NB4 (cell line): ENCODE data around the gene JPH3.

Experiments used
- DNase-seq: peaks from one replicate; pipeline ENCODE4 v3.0.0; 2010; ENCODE audit warnings: low read depth
- H3K4me3 ChIP-seq: one replicate; pipeline ENCODE4 v1.5.1; 2011; ENCODE audit warnings: mild to moderate bottlenecking, low read depth, low read length, moderate library complexity
- MYC ChIP-seq: IDR thresholded peaks from 2 replicates; pipeline ENCODE4 v1.6.1; 2011; ENCODE audit warnings: low read depth, low read length
- POLR2A ChIP-seq: IDR thresholded peaks from 2 replicates; pipeline ENCODE4 v1.6.1; 2011; ENCODE audit warnings: mild to moderate bottlenecking; ENCODE audit not compliant: insufficient read length; ENCODE audit errors: extremely low read depth
- TF ChIP-seq, protein P1 (sequence below): IDR thresholded peaks from 2 replicates; pipeline ENCODE4 v1.6.1; 2011; ENCODE audit warnings: low read depth, low read length
- TF ChIP-seq, protein P2 (sequence below): IDR thresholded peaks from one replicate; pipeline ENCODE4 v1.5.1; 2012; ENCODE audit warnings: low read depth, low read length

JPH3 gene

DNA sequence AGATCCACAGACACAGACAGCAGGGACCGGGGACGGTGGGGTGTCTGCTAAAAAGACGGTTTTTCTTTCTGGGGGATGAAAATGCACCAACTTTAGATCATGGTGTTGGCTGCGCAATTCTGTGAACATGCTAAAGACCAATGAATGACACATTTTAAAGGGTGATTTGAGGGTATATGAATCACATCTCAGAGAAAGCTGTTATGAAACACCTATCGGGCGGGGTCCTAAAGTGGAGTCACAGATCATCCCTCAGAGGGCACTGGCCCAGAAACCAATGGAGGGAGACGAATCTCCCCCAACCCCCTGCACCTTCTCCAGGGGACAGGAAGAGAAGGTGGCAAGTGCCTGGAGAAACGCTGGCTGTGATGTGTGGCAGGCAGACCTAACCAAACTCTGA lies 137.5 kb downstream of the JPH3 start:
- DNase-seq: no peak
- TF ChIP-seq, protein P1, sequence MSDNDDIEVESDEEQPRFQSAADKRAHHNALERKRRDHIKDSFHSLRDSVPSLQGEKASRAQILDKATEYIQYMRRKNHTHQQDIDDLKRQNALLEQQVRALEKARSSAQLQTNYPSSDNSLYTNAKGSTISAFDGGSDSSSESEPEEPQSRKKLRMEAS: no peak
- TF ChIP-seq POLR2A (no peak), MYC (no peak)
- TF ChIP-seq, protein P2, sequence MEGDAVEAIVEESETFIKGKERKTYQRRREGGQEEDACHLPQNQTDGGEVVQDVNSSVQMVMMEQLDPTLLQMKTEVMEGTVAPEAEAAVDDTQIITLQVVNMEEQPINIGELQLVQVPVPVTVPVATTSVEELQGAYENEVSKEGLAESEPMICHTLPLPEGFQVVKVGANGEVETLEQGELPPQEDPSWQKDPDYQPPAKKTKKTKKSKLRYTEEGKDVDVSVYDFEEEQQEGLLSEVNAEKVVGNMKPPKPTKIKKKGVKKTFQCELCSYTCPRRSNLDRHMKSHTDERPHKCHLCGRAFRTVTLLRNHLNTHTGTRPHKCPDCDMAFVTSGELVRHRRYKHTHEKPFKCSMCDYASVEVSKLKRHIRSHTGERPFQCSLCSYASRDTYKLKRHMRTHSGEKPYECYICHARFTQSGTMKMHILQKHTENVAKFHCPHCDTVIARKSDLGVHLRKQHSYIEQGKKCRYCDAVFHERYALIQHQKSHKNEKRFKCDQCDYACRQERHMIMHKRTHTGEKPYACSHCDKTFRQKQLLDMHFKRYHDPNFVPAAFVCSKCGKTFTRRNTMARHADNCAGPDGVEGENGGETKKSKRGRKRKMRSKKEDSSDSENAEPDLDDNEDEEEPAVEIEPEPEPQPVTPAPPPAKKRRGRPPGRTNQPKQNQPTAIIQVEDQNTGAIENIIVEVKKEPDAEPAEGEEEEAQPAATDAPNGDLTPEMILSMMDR: no peak
- no peak overlapping the region for H3K4me3 ChIP-seq

DNA sequence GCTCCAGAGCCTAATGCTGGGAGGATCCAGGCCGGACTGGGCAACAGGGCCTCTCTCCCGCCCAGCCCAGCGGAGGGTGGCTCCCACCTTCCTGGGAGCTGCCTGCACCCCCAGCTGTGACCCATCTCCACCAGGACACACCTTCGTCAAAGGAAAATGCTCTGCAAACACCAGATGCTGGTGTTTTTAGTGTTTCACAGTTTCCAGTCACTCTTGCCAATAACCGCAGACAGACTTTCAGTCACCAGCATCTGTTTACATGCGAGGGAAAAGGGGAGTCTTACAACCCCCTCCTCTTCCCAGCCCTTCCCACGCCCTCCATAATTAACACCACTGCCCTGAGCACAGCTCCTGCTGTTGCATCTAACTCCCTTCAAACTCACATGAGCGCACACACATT lies 138.1 kb downstream of the JPH3 start:
- TF ChIP-seq, protein P2: no peak
- TF ChIP-seq, protein P1: no peak
- no peak for TF ChIP-seq MYC
- no peak for TF ChIP-seq POLR2A
- no peak for DNase-seq
- H3K4me3 ChIP-seq: no peak overlapping the region

DNA sequence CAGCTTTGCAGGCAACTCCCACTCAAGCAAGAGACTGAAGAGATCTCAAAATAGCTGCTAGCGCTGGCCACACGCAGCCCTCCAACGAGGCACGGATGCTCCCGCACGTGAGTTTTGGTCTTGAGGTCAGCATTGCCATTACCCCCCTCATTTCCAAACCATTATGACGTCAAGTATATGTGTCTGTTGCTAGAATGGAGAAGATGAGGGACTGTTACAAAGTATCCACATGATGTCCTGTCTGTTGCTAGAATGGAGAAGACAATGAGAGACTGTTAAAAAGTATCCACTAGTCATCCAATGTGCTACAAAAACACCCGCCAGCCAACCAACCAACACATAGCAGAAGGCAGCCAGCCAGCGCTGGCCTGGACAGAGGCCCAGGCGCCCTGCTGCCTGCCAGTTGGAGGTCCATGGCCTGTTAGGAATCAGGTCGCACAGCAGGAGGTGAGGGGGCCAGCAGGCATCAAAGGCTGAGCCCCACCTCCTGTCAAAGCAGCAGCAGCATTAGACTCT lies 138.7 kb downstream of the JPH3 start:
- DNase-seq: no peak
- TF ChIP-seq, protein P2: no peak
- TF ChIP-seq MYC: no peak
- TF ChIP-seq, protein P1: no peak
- no peak for TF ChIP-seq POLR2A
- no peak overlapping the region for H3K4me3 ChIP-seq

DNA sequence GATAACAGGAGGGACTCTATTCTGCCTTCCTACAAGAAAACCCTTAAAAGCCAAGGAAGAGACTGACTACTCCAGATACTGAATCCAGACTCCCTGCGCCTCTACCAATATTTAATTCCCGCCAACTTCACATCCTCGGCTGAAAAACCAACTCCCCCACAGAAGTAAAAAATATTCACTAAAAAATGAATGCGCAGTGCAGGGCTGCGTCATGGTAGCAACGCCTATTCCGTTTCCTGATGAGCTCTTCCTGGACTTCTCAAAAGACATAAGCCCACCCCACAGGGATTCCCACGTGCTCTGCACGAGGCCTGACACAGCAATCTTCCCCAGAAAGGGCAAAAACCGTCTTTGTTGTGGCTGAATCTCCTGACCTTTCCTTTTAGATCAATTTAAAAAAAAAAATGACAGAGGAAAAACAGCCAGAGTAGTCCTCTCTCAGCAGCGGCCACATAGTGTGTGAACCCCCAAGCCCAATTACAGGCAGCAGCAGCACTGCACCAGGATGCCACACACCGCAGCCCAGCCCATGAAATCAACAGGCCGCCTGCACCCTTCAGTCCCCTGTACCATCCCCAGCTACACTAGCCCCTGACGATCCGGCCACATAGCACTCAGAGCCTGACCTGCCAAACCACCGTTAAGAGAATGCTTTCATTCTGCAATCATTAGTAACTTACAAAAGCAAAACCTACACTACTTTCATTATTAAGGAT lies 139.6 kb downstream of the JPH3 start:
- no peak for DNase-seq
- TF ChIP-seq POLR2A (no peak), MYC (no peak)
- TF ChIP-seq, protein P1: no peak
- TF ChIP-seq, protein P2: no peak

DNA sequence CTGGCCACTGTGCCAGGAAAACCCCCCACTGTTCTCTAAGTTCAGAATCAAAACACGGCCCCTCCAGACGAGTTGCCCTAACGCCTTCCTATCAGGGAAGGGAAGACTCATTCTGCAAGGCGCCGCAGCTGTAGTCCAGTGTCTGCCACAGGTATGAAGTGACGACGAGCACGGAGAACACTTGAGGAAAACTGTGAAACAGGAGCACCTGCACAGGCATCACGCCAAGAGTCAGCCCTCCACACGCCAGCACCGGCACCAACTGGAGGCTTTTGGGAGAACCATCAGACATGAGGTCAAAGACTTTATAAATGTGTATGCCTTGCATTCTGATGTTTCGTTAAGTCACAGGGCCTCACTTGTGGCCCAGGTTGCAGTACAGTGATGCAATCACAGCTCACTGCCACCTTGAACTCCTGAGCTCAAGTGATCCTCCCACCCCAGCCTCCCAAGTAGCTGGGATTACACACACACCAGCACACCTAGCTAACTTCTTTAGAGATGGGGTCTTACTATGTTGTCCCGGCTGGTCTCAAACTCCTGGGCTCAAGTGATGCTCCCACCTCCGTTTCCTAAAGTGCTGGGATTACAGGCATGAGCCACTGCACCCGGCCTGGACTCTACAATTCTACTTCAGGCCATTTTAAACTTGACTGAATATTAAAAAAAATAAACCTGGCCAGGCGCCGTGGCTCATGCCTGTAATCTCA lies 140.6 kb downstream of the JPH3 start:
- TF ChIP-seq POLR2A: no peak
- TF ChIP-seq, protein P2: no peak
- H3K4me3 ChIP-seq: no peak overlapping the region
- no peak for DNase-seq

More for the DNA sequence above, 139.6 kb downstream of the JPH3 start:
- no peak overlapping the region for H3K4me3 ChIP-seq
